Activated naive CD4-positive, alpha-beta T cell (primary cell): ENCODE measurements around the gene RAB8A.
"Not testable (repeated sequence)": the region's sequence is repeated elsewhere in the genome, so short reads cannot be mapped to it uniquely, and the experiment has no call there.

Source experiments
- DNase-seq, 4 experiments: peaks; one replicate each; lab custom pipeline; 2025; lab: John Stamatoyannopoulos, UW

RAB8A gene

DNA sequence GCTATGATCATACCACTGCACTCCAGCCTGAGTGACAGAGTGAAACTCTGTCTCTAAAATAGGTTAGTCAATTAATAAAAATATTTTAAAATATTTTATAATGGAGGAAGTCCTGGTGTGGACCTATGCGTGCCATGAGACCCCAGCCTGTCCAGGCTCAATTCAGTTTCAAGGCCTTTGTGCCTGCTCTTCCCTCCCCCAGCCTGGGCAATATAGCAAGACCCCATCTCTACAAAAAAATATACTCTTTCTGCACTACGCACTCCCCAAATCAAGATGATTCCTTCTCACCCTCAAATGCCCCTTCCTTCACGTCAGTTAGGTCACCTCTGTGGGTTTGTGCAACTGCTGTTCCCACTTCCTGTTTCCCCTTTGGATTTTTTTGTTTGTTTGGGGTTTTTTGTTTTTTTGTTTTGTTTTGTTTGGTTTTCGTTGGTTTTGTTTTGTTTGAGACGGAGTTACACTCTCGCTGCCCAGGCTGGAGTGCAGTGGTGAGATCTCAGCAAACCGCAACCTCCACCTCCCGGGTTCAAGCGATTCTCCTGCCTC lies 30.4 kb downstream of the RAB8A start:
- no peak for DNase-seq

- peak; percentile 24 to 86 (median 52) for DNase-seq
Observed at GRCh38 chr19:16143399-16144215, 31.9 kb downstream of the RAB8A start, which contains the start of gene HSH2D. TSS of gene HSH2D (plus strand) at chr19:16143685. CDS start at chr19:16148751, 5,066 bp downstream.

DNA sequence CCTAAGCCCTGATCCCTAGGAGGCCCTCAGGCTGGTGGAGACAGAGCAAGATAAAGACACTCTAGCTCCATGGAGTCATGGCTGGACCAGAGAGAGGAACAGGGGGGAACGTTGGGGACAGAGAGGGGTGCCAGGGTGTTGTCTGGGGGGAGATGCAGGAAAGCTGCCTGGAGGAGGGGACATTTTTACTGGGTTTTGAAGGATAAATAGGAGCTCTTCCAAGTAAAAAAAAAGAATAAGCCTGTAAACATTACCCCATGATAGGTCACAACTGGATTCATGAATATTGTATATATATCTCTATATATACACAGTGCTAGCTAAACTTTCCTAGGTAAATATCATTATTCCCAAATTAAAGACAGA lies 32.5 kb downstream of the RAB8A start:
- no peak for DNase-seq

GRCh38 chr19:16146112-16146511 lies 34.4 kb downstream of the RAB8A start:
- no peak for DNase-seq

DNA sequence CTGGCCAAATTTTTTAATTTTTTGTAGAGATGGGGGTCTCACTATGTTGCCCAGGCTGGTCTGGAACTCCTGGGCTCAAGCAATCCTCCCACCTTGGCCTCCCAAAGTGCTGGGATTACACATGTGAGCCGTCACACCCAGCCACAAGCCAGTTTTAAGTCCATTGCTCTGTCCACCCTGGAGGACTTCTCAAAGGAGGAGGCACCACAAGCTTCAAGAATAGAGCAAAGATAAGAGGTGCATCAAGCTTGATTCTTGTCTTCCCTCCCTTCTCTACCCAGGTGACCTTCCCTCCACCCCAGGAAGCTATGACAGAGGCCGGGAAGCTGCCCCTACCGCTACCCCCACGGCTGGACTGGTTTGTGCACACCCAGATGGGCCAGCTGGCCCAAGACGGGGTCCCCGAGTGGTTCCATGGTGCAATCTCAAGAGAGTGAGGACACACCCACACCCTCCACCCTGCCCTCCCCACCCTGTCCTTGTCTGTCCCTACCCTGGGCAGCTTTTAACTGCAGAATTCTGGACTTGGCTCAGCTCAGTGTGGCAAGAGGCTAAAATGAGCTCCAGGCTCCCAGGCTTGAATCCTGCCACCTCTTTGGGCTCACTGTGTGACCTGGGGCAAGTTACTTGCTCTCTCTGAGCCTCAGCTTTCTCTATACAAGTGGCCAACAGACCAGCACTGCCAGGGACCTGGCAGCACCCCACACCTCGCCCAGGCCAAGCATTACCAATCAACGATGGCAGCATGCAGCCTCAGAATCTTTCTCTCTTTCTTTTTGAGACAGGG lies 36.9 kb downstream of the RAB8A start:
- DNase-seq, result no peak

DNA sequence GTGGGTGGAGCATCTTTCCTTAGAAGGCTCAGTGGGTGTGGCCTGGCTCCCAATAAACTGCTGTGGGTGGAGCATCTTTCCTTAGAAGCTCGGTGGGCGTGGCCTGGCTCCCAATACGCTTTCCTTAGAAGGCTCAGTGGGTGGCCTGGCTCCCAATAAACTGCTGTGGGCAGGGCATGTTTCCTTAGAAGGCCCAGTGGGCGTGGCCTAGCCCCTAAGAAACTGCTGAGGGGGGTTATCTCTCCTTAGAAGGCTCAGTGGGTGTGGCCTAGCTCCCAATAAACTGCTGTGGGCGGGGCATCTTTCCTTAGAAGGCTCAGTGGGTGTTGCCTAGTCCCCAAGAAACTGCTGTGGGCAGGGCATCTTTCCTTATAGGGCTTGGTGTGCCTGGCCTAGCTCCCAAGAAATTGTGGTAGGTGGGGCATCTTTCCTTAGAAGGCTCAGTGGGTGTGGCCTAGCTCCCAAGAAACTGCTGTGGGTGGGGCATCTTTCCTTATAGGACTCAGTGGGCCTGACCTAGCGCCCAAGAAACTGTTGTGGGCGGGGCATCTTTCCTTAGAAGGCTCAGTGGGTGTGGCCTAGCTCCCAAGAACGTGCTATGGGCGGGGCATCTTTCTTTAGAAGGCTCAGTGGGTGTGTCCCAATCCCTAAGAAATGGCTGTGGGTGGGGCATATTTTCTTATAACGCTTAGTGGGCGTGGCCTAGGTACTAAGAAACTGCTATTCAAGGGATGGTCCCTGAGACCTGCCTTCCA lies 42.1 kb downstream of the RAB8A start:
- no peak for DNase-seq

- DNase-seq, result no peak
Observed at GRCh38 chr19:16154557-16154956, 42.9 kb downstream of the RAB8A start.

- no peak for DNase-seq
Observed at GRCh38 chr19:16155128-16155527, 43.4 kb downstream of the RAB8A start.

DNA sequence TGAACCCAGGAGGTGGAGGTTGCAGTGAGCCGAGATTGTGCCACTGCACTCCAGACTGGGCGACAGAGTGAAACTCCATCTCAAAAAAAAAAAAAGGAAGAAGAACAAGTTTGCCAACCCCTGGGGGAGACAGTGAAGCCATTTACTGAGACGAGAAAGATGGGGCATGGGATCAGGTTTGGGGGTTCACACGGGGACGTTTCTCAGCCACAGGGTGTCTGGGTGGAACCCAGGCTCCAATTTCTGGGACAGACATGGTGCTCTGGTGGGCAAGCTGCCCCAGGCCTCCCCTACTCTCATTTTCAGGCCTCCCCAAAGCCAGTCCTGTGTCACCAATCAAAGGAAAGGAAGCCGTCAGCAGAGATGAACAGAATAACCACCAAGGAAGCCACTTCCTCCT lies 45.2 kb downstream of the RAB8A start:
- no peak for DNase-seq

DNA sequence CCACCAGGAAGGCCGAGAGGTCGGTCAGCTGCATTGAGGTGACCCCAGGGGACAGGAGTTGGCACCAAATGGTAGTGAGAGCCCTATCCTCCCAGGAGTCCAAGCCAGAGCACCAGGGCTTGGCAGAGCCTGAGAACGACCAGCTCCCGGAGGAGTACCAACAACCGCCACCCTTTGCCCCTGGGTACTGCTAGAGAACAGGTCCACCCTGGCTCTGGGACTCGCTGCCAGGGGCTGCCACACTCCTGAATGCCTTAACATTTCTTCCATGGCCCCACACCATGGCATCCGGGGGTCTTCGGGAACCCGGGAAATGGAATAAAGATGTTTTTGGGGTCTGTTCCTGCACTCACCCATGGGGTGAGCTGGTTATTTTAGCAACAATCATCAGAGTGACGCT lies 45.9 kb downstream of the RAB8A start:
- no peak for DNase-seq

- no peak for DNase-seq
Observed at GRCh38 chr19:16159655-16160054, 48.0 kb downstream of the RAB8A start.

DNA sequence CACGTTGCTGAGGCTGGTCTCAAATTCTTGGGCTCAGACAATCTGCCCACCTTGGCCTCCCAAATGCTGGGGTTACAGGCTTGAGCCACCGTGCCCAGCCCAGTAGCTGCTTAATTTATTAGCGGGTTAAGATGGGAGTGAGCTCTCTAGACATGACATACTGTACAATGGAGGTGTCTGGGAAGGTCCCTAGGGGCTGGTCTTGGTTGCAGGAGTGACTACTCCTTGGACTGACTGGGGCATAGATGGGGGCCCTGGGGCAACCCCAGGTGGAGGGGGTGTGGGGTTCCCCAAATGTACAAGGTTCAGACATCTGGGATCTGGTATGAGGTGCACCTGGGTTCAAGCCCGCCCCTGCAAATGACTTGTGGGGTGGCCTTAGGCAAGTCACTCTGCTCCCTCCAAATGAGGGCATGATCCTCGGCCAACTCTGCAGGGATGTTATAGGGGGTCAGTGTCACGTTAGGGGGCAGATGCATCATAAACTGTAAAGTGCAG lies 48.8 kb downstream of the RAB8A start:
- DNase-seq, result no peak

DNA sequence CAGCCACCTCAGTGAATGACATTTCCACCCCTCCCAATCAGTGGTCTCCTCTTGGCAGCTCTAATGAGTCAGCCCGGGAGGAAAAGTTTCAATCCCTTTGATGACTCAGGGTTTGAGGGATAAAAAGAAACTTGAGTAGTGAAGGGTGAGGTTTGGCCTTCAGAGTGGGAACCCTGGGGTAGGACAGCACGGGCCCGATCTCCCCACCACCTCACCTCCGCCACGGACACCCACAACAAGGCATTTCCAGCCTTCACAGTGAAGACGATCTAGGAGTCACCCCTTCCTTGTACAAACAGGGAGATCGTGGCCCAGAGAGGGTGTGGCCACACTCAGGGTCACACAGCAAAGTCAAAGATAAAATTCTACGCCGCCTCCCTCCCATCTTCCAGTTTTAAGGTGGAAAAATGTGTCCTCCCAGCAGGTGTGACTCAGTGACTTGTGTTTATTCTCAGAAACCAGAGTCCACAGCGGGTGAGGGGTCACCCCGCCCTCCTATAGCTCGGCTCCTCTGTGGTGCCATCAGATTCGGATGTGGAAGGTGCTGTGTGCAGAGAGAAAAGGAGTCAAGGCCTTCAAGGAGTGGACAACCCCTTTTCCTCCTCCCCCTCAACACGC lies 49.4 kb downstream of the RAB8A start:
- DNase-seq, result no peak

DNA sequence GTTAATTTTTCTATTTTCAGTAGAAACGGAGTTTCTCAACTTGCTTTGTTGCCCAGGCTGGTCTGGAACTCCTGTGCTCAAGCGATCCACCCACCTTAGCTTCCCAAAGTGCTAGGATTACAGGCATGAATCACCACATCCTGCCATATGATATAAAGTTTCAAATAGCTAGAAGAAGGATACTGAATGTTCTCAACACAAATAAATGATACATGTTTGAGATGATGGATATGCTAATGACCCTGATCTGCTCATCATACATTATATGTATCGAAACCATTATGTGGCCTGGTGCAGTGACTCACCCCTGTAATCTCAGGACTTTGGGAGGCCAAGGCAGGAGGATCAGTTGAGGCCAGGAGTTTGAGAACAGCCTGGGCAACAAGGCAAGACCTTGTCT lies 50.2 kb downstream of the RAB8A start:
- no peak for DNase-seq

DNA sequence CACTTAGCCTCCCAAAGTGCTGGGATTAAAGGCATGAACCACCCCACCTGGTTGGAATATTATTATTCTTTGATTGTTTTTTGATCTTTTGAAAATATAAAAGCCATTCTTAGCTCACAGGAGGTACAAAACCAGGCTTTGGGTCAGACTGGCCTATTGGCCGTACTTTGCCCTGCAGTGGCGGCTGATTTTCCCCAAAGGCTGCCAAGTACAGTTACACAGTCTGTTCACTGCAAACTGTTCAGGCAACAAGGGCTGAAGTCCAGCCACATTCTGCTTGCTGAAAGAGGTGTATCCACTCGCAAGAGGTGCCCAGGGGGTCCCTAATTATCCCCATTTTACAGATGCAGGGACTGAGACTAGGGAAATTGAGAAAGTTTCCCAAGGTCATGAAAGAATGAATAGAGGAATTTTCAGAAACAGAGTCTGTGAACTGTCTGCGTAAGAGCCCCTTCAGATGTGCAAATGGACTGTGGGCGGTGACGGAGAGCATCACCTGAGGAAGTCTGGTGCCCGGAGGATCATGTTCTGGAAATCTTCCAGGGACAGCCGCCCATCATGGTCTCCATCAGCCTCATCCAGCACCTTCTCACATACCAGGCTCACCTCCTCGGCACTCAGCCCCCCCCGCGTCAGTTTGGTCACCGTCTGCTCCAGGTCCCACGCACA lies 52.7 kb downstream of the RAB8A start:
- no peak for DNase-seq

DNA sequence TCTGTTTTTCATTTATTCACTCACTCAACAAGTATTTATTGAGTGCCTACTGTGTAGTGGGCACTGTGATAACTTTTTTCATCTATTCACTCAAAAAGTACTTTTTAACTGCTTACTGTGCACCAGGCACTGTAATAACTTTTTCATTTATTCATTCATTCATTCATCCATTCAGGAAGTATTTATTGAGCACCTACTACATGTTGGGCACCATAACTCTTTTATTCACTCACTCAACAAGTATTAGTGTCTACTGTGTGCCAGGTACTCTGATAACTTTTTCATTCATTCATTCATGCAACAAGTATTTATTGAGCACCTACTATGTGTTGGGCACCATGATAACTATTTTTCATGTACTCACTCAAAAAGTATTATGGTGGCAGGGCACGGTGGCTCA lies 54.7 kb downstream of the RAB8A start:
- no peak for DNase-seq

GRCh38 chr19:16167055-16167454 lies 55.4 kb downstream of the RAB8A start:
- no peak for DNase-seq

GRCh38 chr19:16168465-16169081 lies 56.9 kb downstream of the RAB8A start:
- no peak for DNase-seq

- DNase-seq, result no peak
Observed at GRCh38 chr19:16170134-16170533, 58.4 kb downstream of the RAB8A start.

DNA sequence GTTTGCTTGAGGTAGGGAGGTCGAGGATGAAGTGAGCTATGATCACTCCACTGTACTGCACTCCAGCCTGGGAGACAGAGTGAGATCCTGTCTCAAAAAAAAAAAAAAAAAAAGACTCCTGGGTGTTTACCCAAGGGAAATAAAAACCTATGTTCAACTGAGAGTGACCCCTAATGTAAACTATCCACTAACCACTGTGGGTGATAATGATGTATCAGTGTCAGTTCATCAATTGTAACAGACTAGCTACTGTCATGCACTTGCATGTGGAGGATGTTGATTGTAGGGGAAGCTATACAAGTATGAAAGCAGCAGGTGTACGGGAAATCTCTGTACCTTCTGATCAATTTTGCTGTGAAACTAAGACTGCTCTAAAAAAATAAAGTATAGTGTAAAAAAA lies 64.3 kb downstream of the RAB8A start:
- DNase-seq, result no peak

DNA sequence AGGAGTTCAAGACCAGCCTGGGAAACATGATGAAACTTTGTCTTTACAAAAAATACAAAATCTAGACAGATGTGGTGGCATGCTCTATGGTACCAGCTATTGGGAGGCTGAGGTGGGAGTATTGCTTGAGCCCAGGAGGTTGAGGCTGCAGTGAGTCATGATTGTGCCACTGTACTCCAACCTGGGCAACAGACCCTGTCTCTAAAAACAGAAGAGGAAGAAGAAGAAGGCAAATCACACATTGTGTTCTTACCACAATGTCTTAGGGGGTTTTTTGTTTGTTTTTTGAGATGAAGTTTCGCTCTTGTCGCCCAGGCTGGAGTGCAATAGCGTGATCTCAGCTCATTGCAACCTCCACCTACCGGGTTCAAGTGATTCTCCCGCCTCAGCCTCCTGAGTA lies 67.2 kb downstream of the RAB8A start:
- DNase-seq, result not testable (repeated sequence)
